ENCODE measurements around the gene KRTAP11-1.

Gene KRTAP11-1

DNA sequence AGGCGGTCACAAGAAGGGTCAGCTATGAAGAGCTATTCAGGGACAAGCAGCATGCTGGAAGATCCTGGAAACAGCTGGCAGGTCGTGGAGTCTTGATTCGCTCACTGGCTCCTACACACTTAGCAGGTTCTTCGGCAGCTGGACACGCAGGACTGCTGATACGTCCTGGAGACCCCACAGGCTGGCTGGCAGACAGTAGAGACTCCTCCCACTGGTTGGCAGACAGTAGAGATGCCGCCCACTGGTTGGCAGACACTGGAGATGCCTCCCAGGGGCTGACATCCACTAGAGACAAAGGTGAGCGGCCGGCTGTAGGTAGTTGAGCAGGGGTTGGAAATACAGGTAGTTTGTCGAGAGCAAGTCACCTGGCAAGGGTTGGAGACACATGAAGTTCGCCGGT, 466 bp downstream of the KRTAP11-1 start:
- no peak overlapping the region for H3K4me3 ChIP-seq (ENCODE audit: low read depth, low read length)
- in situ Hi-C loops (cut with HindIII; ENCODE audit: low sequenced_read_pairs), result no loop called here
- no peak for DNase-seq (ENCODE audit: low read depth, low spot score)
- TF ChIP-seq, protein P1, sequence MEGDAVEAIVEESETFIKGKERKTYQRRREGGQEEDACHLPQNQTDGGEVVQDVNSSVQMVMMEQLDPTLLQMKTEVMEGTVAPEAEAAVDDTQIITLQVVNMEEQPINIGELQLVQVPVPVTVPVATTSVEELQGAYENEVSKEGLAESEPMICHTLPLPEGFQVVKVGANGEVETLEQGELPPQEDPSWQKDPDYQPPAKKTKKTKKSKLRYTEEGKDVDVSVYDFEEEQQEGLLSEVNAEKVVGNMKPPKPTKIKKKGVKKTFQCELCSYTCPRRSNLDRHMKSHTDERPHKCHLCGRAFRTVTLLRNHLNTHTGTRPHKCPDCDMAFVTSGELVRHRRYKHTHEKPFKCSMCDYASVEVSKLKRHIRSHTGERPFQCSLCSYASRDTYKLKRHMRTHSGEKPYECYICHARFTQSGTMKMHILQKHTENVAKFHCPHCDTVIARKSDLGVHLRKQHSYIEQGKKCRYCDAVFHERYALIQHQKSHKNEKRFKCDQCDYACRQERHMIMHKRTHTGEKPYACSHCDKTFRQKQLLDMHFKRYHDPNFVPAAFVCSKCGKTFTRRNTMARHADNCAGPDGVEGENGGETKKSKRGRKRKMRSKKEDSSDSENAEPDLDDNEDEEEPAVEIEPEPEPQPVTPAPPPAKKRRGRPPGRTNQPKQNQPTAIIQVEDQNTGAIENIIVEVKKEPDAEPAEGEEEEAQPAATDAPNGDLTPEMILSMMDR (IDR thresholded peaks at IDR 0.05; ENCODE audit: low read depth, low read length), result no peak

DNA sequence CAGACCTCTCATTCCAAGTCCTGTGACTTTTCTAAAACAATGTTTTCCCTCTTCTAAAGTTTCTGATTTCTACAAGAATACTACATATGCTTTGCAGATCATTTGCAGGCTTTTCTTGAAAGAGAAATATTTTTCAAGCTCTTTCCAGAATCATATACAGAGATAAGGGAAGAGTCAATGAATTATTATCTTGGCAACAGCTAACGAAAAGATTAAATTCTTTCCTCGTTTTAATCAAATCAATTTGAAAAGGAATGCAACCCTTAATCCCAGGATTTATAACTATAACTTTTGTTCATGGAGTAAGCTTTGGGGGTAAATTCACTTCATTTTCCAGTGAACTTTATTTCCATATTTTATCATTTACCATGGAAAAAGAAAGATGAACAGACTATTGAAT, 6.9 kb downstream of the KRTAP11-1 start:
- DNase-seq (ENCODE audit: low read depth, low spot score), result no peak
- in situ Hi-C loops (cut with HindIII; ENCODE audit: low sequenced_read_pairs), result no loop called here

DNA sequence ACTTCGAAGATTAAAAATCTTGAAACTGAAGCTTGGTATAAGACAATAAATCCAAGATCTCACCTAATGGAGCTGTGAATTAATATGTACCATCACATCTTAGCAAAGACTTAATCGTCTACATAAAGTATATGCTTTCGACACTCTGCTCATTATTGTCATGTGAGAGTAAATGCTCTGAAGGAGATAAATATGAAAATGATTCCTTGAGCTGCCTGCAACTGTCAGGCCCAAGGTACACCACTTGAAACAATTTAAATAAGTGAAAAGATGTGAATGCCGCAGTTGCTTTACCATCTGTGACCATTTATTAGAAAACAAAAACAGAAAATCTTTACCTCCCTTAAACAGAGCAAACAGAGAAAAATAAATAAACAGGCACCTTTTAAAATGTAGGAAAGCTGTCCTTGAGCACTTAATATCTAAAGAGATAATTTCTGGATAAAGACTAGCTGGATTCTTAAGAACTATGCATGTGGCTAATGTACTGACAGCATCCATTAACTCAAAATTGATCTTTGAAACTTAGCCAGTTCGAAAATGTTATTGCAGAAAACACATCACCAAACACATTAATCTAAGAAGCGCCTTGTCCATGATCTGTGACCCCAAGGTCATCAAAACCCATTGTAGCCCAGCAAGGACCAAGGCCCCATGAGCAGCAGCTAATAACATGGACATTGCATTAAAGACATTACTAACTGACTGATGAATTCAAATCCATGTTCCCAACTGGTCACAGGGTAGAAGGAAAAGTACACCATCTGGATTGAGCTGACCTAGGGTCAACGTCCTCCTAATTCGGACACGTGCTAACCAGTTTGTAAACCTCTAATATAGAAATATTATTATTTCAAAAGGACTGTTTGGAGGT, 33.5 kb downstream of the KRTAP11-1 start:
- in situ Hi-C loops (cut with HindIII; ENCODE audit: low sequenced_read_pairs), result no loop called here
- H3K4me3 ChIP-seq (ENCODE audit: low read depth, low read length), result no peak overlapping the region
- DNase-seq (ENCODE audit: low read depth, low spot score), result no peak
- TF ChIP-seq, protein P1 (IDR thresholded peaks at IDR 0.05; ENCODE audit: low read depth, low read length), result no peak

More for the DNA sequence above, 6.9 kb downstream of the KRTAP11-1 start:
- H3K4me3 ChIP-seq (ENCODE audit: low read depth, low read length), result no peak overlapping the region
- TF ChIP-seq, protein P1 (IDR thresholded peaks at IDR 0.05; ENCODE audit: low read depth, low read length), result no peak

DNA sequence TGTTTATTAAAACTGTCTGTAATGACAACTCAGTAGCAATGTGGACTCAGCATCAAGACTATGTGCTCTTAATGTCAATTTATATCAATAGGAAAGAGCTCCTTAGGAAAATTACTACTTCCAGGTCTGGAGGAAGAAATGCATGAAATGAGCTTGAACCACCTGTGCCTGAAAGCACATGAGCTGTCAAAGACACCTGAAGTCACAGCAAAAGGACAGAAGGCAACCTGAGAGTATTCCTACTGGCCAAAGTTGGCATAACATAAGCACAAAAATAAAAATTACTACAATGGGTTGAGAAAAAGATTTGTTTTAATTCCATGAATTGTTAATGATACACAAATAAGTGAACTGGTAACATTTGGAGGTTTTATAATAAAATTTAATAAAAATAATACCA, 38.4 kb downstream of the KRTAP11-1 start:
- no peak for DNase-seq (ENCODE audit: low read depth, low spot score)
- in situ Hi-C loops (cut with HindIII; ENCODE audit: low sequenced_read_pairs), result no loop called here
- TF ChIP-seq, protein P1 (IDR thresholded peaks at IDR 0.05; ENCODE audit: low read depth, low read length), result no peak
- H3K4me3 ChIP-seq (ENCODE audit: low read depth, low read length), result no peak overlapping the region

DNA sequence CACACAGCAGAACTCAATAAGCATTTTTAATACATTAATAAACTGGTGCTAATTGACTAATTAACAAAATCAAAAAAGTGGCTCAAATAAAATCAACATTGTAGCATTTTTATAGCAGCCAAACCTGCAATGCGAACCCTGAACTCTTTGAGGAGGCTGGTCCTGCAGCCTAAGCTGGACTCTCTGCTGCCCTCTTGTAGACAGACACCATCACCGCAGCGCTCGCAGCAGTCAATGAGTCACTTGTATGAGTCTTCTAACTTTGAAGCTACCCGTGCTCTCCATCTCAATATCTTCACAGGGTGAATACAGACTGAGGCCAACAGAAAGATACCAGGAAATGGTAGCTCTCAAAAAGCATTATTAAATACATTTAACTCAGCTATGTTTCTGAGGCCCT, 42.1 kb downstream of the KRTAP11-1 start:
- in situ Hi-C loops (cut with HindIII; ENCODE audit: low sequenced_read_pairs), result no loop called here
- TF ChIP-seq, protein P1 (IDR thresholded peaks at IDR 0.05; ENCODE audit: low read depth, low read length), result peak; percentile 19
- no peak overlapping the region for H3K4me3 ChIP-seq (ENCODE audit: low read depth, low read length)
- DNase-seq (ENCODE audit: low read depth, low spot score), result no peak

DNA sequence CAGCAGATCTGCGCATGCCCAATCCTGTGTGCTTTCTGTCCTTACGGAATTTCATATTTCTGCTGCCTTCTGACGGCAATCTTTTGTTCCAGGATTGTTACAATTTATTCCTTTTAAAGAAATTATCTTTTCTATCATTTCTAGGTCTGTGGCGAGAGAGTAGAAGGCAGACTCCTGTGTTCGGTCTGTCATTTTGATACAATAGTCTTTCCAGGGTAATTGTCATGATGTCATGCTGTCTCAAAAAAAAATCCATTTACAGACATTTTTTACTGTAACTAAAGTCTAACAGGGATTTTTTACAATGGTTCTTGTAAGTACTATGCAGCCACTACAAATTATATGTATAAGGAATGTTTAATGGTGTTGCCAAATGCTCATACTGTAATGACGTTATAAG, 42.8 kb downstream of the KRTAP11-1 start:
- DNase-seq (ENCODE audit: low read depth, low spot score), result no peak
- H3K4me3 ChIP-seq (ENCODE audit: low read depth, low read length), result no peak overlapping the region
- TF ChIP-seq, protein P1 (IDR thresholded peaks at IDR 0.05; ENCODE audit: low read depth, low read length), result no peak
- in situ Hi-C loops (cut with HindIII; ENCODE audit: low sequenced_read_pairs), result no loop called here

Data from astrocyte of the spinal cord (primary cell).